GM12873 (cell line): ENCODE results near the gene SH2D7.

Experiments
- TF ChIP-seq, protein P1 (sequence below): IDR thresholded peaks from 2 replicates; pipeline ENCODE4 v1.5.1; 2012; ENCODE audit warnings: low read depth, mild to moderate bottlenecking, moderate library complexity, low read length, control low read depth; ENCODE audit not compliant: insufficient read depth; ENCODE audit errors: missing control alignments

SH2D7 gene

DNA sequence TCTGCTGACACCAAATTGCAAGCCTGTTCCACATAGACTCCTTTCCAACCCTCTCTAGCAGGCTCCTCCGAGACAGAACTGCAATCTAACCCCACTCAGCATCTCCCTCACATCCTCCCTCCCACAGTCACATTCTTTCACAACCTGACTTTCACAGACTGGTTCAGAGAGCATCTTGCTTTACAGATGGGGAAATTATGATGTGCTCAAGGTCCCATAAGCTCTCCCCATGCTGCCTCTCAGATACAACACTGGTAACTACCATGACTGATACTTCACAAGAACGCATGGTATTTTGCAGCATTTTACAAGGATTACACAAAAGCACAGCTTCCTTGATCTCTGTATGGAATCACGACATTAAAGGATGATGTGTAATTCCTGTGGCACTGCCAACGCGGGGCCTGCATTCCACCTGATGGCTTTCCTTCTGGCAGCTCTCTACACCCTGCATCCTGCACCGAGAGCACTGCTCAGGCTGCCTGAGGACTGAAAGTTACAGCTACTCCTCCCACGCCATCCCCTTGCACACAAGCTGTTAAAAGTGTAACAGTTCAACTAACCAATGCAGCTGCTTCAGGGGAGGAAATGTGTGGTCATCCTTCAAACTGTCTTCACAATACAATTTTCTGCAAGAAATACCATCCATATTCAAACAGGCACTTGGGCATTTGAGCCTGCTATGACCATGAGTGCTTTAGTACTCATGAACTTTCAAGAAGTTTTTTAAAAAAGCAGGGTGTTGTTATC, 42.5 kb upstream of the SH2D7 start:
- TF ChIP-seq, protein P1, sequence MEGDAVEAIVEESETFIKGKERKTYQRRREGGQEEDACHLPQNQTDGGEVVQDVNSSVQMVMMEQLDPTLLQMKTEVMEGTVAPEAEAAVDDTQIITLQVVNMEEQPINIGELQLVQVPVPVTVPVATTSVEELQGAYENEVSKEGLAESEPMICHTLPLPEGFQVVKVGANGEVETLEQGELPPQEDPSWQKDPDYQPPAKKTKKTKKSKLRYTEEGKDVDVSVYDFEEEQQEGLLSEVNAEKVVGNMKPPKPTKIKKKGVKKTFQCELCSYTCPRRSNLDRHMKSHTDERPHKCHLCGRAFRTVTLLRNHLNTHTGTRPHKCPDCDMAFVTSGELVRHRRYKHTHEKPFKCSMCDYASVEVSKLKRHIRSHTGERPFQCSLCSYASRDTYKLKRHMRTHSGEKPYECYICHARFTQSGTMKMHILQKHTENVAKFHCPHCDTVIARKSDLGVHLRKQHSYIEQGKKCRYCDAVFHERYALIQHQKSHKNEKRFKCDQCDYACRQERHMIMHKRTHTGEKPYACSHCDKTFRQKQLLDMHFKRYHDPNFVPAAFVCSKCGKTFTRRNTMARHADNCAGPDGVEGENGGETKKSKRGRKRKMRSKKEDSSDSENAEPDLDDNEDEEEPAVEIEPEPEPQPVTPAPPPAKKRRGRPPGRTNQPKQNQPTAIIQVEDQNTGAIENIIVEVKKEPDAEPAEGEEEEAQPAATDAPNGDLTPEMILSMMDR = no peak

DNA sequence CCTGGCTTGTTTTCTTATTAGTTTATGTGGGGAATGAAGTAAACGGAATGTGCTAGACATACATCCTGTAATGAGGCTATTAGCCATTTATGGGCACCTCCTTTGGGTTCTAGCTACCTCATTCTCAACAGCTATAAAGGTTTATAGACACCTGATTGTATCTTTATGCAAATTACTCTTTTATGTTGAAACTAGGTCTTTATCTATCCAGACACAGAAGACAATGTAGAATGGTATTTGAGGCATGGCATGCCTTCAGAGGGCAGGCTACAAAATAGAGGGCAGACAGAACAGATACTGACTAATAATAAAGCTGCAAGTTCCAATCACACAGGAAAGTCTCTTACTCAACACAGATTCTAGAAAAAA, 41.9 kb upstream of the SH2D7 start:
- TF ChIP-seq, protein P1 = no peak

DNA sequence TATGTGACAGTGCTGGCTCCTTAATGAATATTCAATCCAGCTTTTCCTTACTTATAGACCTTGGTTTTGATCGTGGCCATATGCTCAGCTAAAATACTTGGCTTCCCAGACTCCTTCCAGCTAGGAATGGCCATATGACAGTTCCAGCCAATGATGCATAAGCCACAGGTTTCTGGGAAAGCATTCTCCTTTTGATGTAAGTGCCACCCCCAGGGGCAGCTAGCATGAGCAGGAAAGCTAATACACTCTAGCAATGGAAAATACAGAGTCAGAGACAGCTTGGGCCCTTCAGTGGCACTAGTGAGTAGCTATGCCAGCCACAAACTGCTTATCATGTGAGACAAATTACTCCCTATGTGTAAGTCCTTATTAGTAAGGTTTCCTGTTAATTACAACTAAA, 41.5 kb upstream of the SH2D7 start:
- TF ChIP-seq, protein P1 = no peak

DNA sequence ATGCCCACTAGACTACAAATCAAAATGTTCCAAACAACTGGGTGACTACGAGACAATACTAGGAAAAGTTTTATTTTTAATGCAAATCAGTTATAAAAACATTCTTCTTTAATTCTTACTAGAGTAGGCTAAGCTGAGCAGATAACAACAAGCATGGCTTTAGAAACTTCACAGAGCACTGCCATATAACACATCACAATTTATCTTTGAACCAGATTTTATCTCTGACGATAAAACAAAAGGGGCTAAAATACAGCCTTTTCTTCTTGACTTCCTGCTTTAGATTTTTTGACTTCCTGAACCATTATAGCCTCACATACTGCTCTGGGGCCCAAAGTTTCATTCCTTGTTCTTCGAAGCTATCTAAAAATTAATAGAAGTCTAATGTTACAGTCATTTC, 40.8 kb upstream of the SH2D7 start:
- TF ChIP-seq, protein P1 = no peak

DNA sequence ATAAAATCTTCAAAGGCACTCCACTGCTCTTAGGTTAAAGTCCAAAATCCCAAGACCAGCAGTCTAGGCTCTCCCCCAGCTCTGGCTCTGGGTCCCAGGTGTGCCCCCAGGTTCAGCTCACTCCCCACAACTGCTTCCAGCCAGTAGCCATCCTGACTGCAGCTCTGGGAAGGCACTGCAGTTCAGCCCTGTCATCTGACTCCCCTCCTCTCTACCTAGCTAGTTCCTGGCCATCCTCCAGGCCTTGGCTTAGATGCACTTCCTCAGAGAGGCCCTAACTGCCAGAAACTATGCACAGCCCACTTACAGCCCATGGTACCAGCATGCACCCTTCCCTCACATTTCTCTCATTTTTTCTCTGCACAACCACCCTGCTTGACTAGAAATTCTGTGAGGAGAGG, 40.4 kb upstream of the SH2D7 start:
- TF ChIP-seq, protein P1 = no peak

DNA sequence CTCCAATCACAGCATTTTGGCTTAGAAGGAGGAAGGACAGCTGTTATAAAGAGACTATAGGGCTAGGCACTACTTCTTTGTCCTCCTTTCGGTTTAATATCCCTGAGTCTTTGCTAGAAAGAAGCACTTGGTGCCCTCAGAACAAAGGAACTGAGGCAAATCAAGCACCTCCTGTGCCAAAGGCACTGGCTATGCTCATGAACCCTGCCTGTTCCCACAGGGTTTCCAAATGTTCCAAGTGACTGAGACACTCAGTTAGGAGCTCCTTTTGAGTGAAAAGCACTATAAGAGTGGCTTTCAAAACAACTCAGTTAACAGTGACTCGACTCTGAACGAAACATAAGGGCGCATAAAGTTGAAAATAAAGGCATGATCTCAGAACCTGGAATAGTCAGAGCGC, 39.8 kb upstream of the SH2D7 start:
- TF ChIP-seq, protein P1 = no peak

DNA sequence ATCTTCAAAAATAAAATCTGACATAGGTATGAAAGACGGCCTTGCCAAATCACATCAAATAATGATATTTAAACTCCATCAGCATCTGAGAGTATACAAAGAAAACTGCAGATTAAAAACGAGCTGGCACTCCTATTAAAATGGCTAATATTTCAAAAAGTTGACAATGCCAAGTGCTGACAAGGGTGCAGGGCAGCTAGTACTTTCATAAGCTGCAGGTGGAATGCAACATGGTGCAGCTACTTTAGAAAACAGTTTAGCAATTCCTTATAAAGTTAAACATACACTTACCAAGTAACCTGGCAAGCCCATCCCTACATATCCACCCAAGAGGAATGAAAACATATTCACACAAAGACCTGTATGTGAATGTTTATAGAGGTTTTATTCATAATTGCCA, 37.8 kb upstream of the SH2D7 start:
- TF ChIP-seq, protein P1 = no peak
